Fibroblast of mammary gland (primary cell): ENCODE results near the gene TIMP2.

Source experiments
- DNase-seq: peaks from one replicate; pipeline ENCODE4 v3.0.0-alpha.2; 2010; ENCODE audit warnings: low read depth
- H3K4me3 ChIP-seq: 2 replicates; pipeline ENCODE4 v1.5.1; 2011; ENCODE audit warnings: low read depth, mild to moderate bottlenecking, low read length, moderate library complexity; ENCODE audit not compliant: control insufficient read depth
- TF ChIP-seq, protein P1 (sequence below): conservative IDR thresholded peaks from 2 replicates; pipeline ENCODE4 v1.5.1; 2011; ENCODE audit warnings: low read depth, low read length, inconsistent platforms; ENCODE audit not compliant: control insufficient read depth, insufficient read depth

TIMP2 gene

DNA sequence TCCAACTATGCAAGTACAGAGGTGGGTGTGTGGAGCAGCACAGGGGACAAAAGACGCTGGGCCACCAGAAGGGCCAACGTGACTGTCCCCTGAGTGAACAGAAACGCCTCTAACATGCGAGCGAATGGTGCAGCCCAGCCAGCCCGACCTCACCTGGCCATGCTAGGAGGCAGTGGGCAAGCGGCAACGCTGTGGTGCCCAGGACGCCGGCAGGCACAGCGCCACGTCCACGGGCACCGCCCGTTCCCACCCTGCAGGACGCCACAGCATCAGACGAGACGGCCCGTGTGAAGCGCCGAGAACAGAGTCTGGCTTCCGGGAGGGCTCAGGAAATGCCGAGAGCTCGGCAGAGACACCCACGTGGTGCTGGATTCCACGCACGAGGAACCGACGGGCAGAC lies 24.4 kb downstream of the TIMP2 start:
- TF ChIP-seq, protein P1, sequence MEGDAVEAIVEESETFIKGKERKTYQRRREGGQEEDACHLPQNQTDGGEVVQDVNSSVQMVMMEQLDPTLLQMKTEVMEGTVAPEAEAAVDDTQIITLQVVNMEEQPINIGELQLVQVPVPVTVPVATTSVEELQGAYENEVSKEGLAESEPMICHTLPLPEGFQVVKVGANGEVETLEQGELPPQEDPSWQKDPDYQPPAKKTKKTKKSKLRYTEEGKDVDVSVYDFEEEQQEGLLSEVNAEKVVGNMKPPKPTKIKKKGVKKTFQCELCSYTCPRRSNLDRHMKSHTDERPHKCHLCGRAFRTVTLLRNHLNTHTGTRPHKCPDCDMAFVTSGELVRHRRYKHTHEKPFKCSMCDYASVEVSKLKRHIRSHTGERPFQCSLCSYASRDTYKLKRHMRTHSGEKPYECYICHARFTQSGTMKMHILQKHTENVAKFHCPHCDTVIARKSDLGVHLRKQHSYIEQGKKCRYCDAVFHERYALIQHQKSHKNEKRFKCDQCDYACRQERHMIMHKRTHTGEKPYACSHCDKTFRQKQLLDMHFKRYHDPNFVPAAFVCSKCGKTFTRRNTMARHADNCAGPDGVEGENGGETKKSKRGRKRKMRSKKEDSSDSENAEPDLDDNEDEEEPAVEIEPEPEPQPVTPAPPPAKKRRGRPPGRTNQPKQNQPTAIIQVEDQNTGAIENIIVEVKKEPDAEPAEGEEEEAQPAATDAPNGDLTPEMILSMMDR = no peak
- no peak for DNase-seq
- H3K4me3 ChIP-seq = no peak overlapping the region

DNA sequence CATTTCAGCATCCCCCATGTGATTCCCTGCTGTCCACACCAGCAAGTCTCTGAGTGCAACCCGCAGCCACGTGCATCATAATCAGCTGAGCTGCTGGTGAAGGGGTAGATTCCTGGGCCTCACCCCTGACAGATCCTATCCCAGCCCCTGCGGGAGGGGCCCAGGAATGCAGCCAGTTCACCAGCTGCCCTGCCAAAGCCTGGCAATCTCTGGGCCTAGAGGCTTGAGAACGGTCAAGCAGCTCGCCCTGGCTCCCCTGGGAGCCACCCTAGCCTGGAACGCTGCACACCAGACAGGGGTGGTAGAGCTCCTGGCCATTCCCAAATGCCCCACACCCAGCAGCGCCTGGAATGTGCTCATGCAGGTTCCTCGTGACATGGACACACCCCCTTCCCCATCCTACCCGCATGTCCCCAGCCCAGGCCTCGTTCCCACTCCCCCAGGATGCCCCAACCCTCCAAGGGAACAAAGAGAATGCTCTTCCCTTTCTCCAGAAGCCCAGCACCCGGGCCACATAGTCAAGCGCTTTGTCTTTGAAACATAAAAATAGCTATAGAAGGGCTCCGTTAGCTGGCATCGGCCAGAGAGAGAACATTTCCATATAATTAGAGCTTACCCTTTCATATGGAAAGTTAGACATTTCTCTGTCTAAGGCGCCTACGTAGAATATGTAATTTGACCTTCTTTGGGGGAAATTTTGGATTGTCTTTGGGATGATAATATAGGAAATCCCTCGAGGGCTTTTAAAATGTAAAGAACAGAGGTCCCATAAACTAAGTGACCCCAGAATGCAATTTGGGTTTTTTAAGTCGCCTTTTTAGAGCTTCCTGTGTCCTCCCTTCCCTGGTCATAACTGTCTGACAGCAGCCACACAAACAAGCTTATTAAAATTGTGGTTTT lies 25.6 kb downstream of the TIMP2 start:
- TF ChIP-seq, protein P1 = no peak
- H3K4me3 ChIP-seq = no peak overlapping the region
- DNase-seq = no peak

DNA sequence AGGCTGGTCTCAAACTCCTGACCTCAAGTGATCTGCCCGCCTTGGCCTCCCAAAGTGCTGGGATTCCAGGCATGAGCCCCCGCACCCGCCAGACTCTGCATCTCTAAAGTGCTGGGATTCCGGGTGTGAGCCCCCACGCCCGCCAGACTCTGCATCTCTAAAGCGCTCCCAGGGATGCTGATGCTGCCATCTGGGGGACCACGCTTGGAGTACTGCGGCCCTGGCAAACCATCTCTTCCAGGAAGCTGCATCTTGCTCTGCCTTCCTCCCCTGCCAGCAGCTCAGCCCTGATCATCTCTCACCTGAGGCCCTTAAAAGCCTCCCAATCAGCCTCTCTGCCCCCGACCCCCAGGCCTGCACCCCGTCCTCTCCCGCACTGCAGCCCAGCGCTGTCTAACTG lies 26.2 kb downstream of the TIMP2 start:
- no peak overlapping the region for H3K4me3 ChIP-seq
- DNase-seq = no peak
- TF ChIP-seq, protein P1 = no peak

DNA sequence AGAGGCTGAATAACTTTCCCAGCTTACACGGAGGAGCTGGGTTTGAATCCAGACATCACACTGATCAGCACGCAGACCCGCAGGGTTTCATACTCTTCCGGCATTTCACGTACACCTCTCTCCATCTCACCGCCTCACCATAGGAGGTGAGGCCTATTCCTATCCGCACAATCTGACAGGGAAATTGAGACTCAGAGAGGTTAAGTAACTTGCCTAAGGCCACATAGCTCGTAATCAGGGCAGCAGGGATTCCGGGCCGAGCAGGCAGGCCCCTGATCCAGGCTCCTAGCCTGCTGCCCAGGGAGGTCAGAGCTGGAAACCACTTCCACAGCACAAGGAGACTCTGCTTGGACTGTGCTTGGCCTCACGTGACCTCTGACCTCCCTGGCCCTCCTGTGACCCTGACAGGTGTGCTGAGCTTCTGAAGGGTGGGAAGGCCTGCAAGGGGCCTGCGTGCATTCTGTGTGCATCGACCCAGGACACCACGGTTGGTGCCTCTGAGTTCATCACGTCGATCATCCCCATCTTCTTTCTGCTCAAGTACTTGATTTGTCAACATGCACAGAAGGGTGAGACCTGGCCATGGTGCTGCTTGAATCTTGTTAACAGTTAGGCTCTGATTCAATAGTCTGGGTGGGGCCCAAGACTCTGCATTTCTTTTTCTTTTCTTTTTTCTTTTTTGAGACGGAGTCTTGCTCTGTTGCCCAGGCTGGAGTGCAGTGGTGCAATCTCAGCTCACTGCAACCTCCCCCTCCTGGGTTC lies 26.9 kb downstream of the TIMP2 start:
- TF ChIP-seq, protein P1 = no peak
- H3K4me3 ChIP-seq = no peak overlapping the region
- DNase-seq = no peak

DNA sequence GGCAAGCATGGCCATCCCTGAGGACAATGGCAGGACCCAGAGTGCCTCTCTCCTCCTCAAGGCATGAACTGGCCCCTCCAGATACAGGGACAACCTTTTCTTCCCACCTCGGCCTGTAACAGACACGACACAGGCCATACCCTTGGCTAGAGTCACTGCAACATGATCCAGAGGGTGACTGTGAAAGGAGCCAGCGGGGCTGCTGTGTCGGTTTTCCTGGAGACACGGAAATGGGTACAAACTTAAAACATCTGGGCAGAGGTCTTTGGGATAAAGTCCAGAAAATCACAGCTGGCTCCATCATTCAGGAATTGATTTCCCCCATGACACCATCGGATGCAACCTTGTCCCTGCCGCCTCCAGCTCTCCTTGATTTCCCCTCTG lies 27.5 kb downstream of the TIMP2 start:
- H3K4me3 ChIP-seq = no peak overlapping the region
- TF ChIP-seq, protein P1 = no peak
- peak; percentile 38 for DNase-seq

DNA sequence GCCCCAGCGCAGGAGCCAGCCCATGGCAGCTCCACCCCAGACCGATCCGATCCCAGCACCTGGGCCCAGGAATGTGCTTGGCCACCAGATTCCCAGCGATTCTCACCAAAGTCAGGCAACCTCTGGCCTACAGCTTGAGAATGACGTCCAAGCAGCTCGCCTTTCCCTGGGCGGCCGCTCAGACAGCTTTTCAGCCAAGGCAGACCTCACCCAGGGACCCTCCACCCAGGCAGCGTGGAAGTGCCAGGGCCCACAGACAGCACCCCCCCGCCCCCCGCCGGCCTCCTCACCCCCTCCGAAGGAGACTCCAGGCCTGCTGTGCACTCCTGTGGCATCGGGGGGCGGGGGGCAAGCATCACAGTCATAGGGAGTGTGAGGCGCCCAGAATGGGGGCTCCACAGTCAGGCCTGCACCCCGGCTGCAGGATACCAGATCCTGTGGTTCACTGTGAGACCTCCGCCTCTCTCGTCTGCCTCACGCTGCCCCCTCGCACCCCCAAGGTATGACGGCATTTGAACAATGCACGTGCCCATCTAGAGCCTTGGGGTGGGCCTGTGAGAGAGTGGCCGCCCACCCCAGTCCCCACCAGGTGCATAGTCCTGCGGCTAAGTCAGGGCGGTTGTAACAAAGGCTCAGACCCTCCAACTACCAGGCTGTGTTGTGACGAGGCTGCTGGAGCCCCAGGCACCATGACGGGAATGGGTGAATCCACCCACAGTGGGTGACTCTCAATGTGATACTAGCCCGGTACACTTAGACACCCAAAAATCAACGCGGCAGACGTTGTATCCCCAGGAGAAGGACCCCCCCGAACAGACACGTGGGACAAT lies 28.1 kb downstream of the TIMP2 start:
- no peak overlapping the region for H3K4me3 ChIP-seq
- DNase-seq = peak; percentile 57
- TF ChIP-seq, protein P1 = no peak
